Measurements from ENCODE around the gene SARS1. TPM values are rescaled to one million over a fixed set of nuclear protein-coding genes. Genes with fewer than 3 reads are reported as not detected.

The SARS1 gene
- total and polyA plus RNA-seq, 2 of the 13 experiments (the other 11 are each of a cell fraction or from before 2014, with no cell fraction given): 103 to 134 TPM

DNA sequence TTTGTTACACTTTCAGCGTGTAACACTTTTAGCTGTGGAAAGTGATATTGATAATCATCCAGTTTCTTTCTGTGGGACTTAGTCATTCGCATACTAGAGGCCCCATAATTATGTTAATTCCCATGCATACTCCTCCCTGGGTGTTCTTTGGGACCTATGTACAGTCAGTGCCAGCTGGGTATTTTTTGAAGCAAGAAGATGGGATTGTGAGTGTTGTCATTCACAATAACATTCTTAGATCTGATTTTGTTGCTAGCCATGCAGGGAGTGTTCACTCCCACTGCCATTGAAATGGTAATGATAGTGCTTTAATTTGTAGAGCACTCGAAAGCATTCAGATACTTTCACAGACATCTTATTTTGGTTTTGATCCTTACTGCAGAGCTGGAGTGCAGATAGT lies 11.6 kb downstream of the SARS1 start (continued):
- TF ChIP-seq, protein P1, sequence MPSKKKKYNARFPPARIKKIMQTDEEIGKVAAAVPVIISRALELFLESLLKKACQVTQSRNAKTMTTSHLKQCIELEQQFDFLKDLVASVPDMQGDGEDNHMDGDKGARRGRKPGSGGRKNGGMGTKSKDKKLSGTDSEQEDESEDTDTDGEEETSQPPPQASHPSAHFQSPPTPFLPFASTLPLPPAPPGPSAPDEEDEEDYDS (CRISPR knock-in tag; IDR thresholded peaks at IDR 0.05): no peak
- TF ChIP-seq, protein P2, sequence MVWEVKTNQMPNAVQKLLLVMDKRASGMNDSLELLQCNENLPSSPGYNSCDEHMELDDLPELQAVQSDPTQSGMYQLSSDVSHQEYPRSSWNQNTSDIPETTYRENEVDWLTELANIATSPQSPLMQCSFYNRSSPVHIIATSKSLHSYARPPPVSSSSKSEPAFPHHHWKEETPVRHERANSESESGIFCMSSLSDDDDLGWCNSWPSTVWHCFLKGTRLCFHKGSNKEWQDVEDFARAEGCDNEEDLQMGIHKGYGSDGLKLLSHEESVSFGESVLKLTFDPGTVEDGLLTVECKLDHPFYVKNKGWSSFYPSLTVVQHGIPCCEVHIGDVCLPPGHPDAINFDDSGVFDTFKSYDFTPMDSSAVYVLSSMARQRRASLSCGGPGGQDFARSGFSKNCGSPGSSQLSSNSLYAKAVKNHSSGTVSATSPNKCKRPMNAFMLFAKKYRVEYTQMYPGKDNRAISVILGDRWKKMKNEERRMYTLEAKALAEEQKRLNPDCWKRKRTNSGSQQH (CRISPR knock-in tag; IDR thresholded peaks at IDR 0.05; ENCODE audit: low read depth): no peak

DNA sequence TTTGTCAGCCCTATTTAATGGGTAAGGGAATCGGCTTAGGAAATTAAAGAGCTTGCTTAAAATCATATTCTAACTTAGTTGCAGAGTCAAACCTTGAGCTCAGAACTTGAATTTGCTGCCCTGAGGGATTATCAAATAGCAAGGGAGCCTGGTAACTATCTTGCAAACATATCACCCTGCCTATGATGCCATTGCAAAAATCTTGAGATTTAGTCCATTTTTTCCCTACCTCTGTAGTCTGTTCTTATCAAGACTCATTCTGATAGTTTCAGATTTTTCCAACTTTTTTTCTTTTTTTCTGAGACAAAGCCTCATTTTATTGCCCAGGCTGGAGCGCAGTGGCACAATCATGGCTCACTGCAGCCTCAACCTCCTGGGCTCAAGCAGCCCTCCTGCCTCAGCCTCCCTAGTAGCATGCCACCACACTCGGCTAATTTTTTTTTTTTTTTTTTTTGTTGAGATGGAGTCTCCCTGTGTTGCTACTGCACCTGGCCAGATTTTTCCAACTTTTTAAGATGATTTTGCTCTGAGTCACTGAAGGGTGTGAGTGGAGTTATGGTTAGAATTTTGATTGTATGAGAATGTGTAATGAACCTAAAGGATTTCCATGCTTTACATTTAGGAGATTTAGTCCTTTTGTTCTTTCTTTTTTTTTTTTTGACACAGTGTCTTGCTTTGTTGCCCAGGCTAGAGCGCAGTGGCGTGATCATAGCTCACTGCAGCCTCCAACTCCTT lies 12.2 kb downstream of the SARS1 start:
- Histone ChIP-seq H3K9ac (ENCODE audit: insufficient read depth, low read depth, low read length) (no peak overlapping the region), H3K9me3 (ENCODE audit: low read length) (no peaks in the 10 kb centered on the region), H3K4me1 (ENCODE audit: insufficient read depth, low read length) (peaks cover 12% of the 10 kb centered on the region), H3K27ac (ENCODE audit: extremely low read length, insufficient read depth, low read length) (no peak overlapping the region), H4K20me1 (ENCODE audit: insufficient read depth, low read length) (no peaks in the 10 kb centered on the region), H2AFZ (ENCODE audit: low read length) (no peak overlapping the region), H3K36me3 (replicated peaks in 1 of 2; ENCODE audit: control insufficient read depth in 1 of 2, insufficient read depth in 2 of 2, low read length in 2 of 2) (peaks cover 20 to 50% of the 10 kb centered on the region in 2 experiments), H3K27me3 (ENCODE audit: control insufficient read depth in 1 of 2, insufficient read depth in 2 of 2, low read length in 2 of 2) (no peaks in the 10 kb centered on the region), H3K4me2 (ENCODE audit: low read depth, low read length) (no peak overlapping the region), H3K79me2 (ENCODE audit: insufficient read depth, low read length) (peaks cover 30% of the 10 kb centered on the region), H3K4me3 (replicated peaks in 1 of 3; ENCODE audit: insufficient read depth in 1 of 3, low read depth in 2 of 3, low read length in 3 of 3) (no peak overlapping the region)
- in situ Hi-C loops (cut with HindIII; ENCODE audit: extremely low pct_ligation_motif_present, low pct_unique_long_range_greater_than_20kb) (no loop called here), intact Hi-C loops (cut with micrococcal nuclease; ENCODE audit: unreplicated experiment) (no loop called here)
- ATAC-seq: no peak
- CTCF ChIA-PET (ENCODE audit: low intra/inter-chr PET ratio, low total read pairs): no interaction called here
- no peak for DNase-seq (ENCODE audit: low spot score)
- POLR2A ChIA-PET: interaction anchor here (1.0 to 3.1 kb wide), 2 partner anchors 12 to 24 kb away, joined by 3 to 15 read pairs; partner anchors contain the start of genes CELSR2 and SARS1
- FAIRE-seq: no peak
- 97% methylated on average over 5 of the region's 5 CpGs for WGBS (ENCODE audit: low lambda C conversion rate)
- no TSS peak for BruUV-seq (replicated peaks)
- TF ChIP-seq HDAC6 (IDR thresholded peaks at IDR 0.05; ENCODE audit: low read depth, low read length): no peak
- no peak for TF ChIP-seq RFX5 (IDR thresholded peaks at IDR 0.05; ENCODE audit: low read depth, low read length)
- no peak for TF ChIP-seq U2AF2 (IDR thresholded peaks at IDR 0.05; ENCODE audit: low read depth, low read length)
- TF ChIP-seq MAFF (IDR thresholded peaks at IDR 0.05; ENCODE audit: low read depth, low read length): no peak
- TF ChIP-seq ZNF160 (CRISPR knock-in tag; IDR thresholded peaks at IDR 0.05): no peak
- no peak for TF ChIP-seq ZFP82 (CRISPR knock-in tag; IDR thresholded peaks at IDR 0.05; ENCODE audit: borderline replicate concordance)
- TF ChIP-seq TAF15 (IDR thresholded peaks at IDR 0.05; ENCODE audit: low read depth, low read length, poor library complexity, severe bottlenecking): no peak
- TF ChIP-seq ZMYM4 (CRISPR knock-in tag; IDR thresholded peaks at IDR 0.05): no peak
- TF ChIP-seq, protein P3, sequence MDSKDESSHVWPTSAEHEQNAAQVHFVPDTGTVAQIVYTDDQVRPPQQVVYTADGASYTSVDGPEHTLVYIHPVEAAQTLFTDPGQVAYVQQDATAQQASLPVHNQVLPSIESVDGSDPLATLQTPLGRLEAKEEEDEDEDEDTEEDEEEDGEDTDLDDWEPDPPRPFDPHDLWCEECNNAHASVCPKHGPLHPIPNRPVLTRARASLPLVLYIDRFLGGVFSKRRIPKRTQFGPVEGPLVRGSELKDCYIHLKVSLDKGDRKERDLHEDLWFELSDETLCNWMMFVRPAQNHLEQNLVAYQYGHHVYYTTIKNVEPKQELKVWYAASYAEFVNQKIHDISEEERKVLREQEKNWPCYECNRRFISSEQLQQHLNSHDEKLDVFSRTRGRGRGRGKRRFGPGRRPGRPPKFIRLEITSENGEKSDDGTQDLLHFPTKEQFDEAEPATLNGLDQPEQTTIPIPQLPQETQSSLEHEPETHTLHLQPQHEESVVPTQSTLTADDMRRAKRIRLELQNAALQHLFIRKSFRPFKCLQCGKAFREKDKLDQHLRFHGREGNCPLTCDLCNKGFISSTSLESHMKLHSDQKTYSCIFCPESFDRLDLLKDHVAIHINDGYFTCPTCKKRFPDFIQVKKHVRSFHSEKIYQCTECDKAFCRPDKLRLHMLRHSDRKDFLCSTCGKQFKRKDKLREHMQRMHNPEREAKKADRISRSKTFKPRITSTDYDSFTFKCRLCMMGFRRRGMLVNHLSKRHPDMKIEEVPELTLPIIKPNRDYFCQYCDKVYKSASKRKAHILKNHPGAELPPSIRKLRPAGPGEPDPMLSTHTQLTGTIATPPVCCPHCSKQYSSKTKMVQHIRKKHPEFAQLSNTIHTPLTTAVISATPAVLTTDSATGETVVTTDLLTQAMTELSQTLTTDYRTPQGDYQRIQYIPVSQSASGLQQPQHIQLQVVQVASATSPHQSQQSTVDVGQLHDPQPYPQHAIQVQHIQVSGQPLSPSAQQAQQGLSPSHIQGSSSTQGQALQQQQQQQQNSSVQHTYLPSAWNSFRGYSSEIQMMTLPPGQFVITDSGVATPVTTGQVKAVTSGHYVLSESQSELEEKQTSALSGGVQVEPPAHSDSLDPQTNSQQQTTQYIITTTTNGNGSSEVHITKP (CRISPR knock-in tag; IDR thresholded peaks at IDR 0.05; ENCODE audit: low read depth): no peak
- no peak for TF ChIP-seq ZNF788 (CRISPR knock-in tag; IDR thresholded peaks at IDR 0.05; ENCODE audit: borderline replicate concordance)
- TF ChIP-seq, protein P4, sequence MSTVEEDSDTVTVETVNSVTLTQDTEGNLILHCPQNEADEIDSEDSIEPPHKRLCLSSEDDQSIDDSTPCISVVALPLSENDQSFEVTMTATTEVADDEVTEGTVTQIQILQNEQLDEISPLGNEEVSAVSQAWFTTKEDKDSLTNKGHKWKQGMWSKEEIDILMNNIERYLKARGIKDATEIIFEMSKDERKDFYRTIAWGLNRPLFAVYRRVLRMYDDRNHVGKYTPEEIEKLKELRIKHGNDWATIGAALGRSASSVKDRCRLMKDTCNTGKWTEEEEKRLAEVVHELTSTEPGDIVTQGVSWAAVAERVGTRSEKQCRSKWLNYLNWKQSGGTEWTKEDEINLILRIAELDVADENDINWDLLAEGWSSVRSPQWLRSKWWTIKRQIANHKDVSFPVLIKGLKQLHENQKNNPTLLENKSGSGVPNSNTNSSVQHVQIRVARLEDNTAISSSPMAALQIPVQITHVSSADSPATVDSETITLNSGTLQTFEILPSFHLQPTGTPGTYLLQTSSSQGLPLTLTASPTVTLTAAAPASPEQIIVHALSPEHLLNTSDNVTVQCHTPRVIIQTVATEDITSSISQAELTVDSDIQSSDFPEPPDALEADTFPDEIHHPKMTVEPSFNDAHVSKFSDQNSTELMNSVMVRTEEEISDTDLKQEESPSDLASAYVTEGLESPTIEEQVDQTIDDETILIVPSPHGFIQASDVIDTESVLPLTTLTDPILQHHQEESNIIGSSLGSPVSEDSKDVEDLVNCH (CRISPR knock-in tag; IDR thresholded peaks at IDR 0.05): no peak

All from HepG2 (cell line).